Mesendoderm (in vitro differentiated cells): ENCODE data around the gene IL20RB.

Experiments used
- DNase-seq: peaks from one replicate; pipeline ENCODE4 v3.0.0; 2013
- H2AK5ac ChIP-seq: 2 replicates; pipeline ENCODE4 v1.6.1; 2013; ENCODE audit warnings: low read length, inconsistent platforms
- H2BK120ac ChIP-seq: 2 replicates; pipeline ENCODE4 v1.6.1; 2013; ENCODE audit warnings: low read depth, mild to moderate bottlenecking, low read length, moderate library complexity, mixed read lengths
- H2BK15ac ChIP-seq: replicated peaks from 2 replicates; pipeline ENCODE4 v1.6.1; 2013; ENCODE audit warnings: low read depth, mild to moderate bottlenecking, moderate library complexity
- H2BK5ac ChIP-seq: 2 replicates; pipeline ENCODE4 v1.6.1; 2013; ENCODE audit warnings: low read length, inconsistent platforms
- H3K18ac ChIP-seq: 2 replicates; pipeline ENCODE4 v1.6.1; 2013; ENCODE audit warnings: mild to moderate bottlenecking, low read length, mixed read lengths
- H3K23ac ChIP-seq: one replicate; pipeline ENCODE4 v1.6.1; 2013; ENCODE audit warnings: low read length
- H3K27ac ChIP-seq: 2 replicates; pipeline ENCODE4 v1.5.1; 2013; ENCODE audit warnings: low read depth, mild to moderate bottlenecking, inconsistent platforms, low read length, moderate library complexity
- H3K27me3 ChIP-seq: 2 replicates; pipeline ENCODE4 v1.6.1; 2013; ENCODE audit warnings: low read length, control low read depth, mild to moderate bottlenecking, inconsistent platforms; ENCODE audit not compliant: insufficient read depth, poor library complexity
- H3K36me3 ChIP-seq: 2 replicates; pipeline ENCODE4 v1.6.1; 2013; ENCODE audit warnings: low read length, inconsistent platforms; ENCODE audit not compliant: control insufficient read depth, insufficient read depth
- H3K4ac ChIP-seq: one replicate; pipeline ENCODE4 v1.6.1; 2013; ENCODE audit warnings: low read depth, mild to moderate bottlenecking, low read length, moderate library complexity
- H3K4me1 ChIP-seq: 2 replicates; pipeline ENCODE4 v1.6.1; 2013; ENCODE audit warnings: low read depth, low read length, inconsistent platforms; ENCODE audit not compliant: control insufficient read depth
- H3K4me2 ChIP-seq: 2 replicates; pipeline ENCODE4 v1.6.1; 2013; ENCODE audit warnings: low read length
- H3K4me3 ChIP-seq: 2 replicates; pipeline ENCODE4 v1.5.1; 2013; ENCODE audit warnings: mild to moderate bottlenecking, low read length
- H3K56ac ChIP-seq: one replicate; pipeline ENCODE4 v1.6.1; 2013; ENCODE audit warnings: low read length
- H3K79me1 ChIP-seq: 2 replicates; pipeline ENCODE4 v1.6.1; 2013; ENCODE audit warnings: low read length, inconsistent platforms
- H3K79me2 ChIP-seq: 2 replicates; pipeline ENCODE4 v1.6.1; 2013; ENCODE audit warnings: mild to moderate bottlenecking, low read length; ENCODE audit not compliant: control insufficient read depth, insufficient read depth
- H3K9ac ChIP-seq: 2 replicates; pipeline ENCODE4 v1.6.1; 2013; ENCODE audit warnings: low read length, inconsistent platforms
- H4K5ac ChIP-seq: one replicate; pipeline ENCODE4 v1.6.1; 2013; ENCODE audit warnings: low read length
- H4K8ac ChIP-seq: one replicate; pipeline ENCODE4 v1.6.1; 2013; ENCODE audit warnings: low read depth, mild to moderate bottlenecking, control low read depth, low read length, moderate library complexity
- WGBS: extraction: QIAGEN DNeasy Blood & Tissue Kit; methylation state at CpG from one replicate; pipeline ENCODE4 v1.1.7; 2013; ENCODE audit warnings: low lambda C conversion rate, missing lambda C conversion rate; ENCODE audit not compliant: insufficient coverage; ENCODE audit errors: extremely low coverage; 5-methylcytosine and 5-hydroxymethylcytosine counted together

IL20RB gene

DNA sequence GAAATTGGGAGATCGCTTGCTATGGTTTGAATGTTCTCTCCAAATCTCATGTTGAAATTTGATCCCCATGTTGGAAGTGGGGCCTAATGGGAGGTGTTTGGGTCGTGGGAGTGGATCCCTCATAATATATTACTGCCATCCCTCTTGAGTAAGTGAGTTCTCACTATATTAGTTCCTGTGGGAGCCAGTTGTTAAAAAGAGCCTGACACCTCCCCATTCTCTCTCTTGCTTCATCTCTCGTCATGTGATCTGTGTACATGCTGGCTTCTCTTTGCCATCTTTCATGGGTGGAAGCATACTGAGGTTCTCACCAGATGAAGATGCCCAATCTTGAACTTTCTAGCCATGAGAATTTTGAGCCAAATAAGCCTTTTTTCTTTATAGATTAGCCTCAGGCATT is 43.0 kb upstream of the IL20RB start:
- H4K8ac ChIP-seq: no peak overlapping the region

DNA sequence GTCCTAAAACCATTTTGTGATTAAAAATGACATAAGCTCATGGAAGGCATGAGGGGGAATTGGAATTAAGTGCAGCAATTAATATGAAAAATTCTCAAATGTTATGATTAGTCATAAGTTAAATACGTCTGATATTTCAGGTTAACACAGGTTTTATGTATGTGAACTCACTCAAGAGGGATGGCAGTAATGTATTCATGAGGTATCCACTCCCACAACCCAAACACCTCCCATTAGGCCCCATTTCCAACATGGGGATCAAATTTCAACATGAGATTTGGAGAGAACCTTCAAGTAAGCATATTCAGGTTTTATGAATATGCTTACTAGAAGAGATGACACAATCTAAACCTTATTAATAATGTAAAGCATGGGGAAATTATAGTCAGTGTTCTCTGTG is 41.6 kb upstream of the IL20RB start:
- H3K18ac ChIP-seq: no peak overlapping the region
- no peak overlapping the region for H3K9ac ChIP-seq
- H3K4me2 ChIP-seq: no peak overlapping the region
- peaks cover 22% of the 10 kb centered on the region for H3K79me2 ChIP-seq
- H3K36me3 ChIP-seq: no peaks in the 10 kb centered on the region
- H3K27ac ChIP-seq: no peak overlapping the region
- no peak overlapping the region for H3K56ac ChIP-seq
- H2AK5ac ChIP-seq: no peak overlapping the region
- no peak overlapping the region for H4K5ac ChIP-seq
- no peak overlapping the region for H3K23ac ChIP-seq
- no peak overlapping the region for H4K8ac ChIP-seq
- no CpG with 5 or more reads among the region's 1 CpG for WGBS
- DNase-seq: no peak
- no peak overlapping the region for H2BK5ac ChIP-seq
- no peak overlapping the region for H3K4ac ChIP-seq
- H3K27me3 ChIP-seq: no peaks in the 10 kb centered on the region
- H2BK120ac ChIP-seq: no peak overlapping the region
- H2BK15ac ChIP-seq: no peak overlapping the region
- peaks cover 7% of the 10 kb centered on the region for H3K79me1 ChIP-seq
- no peaks in the 10 kb centered on the region for H3K4me1 ChIP-seq
- no peak overlapping the region for H3K4me3 ChIP-seq

More for the DNA sequence above, 43.0 kb upstream of the IL20RB start:
- Histone ChIP-seq H3K56ac (no peak overlapping the region), H3K4ac (no peak overlapping the region), H2AK5ac (no peak overlapping the region), H2BK5ac (no peak overlapping the region), H3K79me1 (peaks cover 7% of the 10 kb centered on the region), H3K4me3 (no peak overlapping the region), H3K4me1 (no peaks in the 10 kb centered on the region), H3K4me2 (no peak overlapping the region), H3K18ac (no peak overlapping the region), H4K5ac (no peak overlapping the region), H3K27me3 (no peaks in the 10 kb centered on the region), H3K27ac (no peak overlapping the region), H2BK15ac (no peak overlapping the region), H3K36me3 (no peaks in the 10 kb centered on the region), H2BK120ac (no peak overlapping the region), H3K23ac (no peak overlapping the region), H3K79me2 (peaks cover 23% of the 10 kb centered on the region), H3K9ac (no peak overlapping the region)
- no peak for DNase-seq
- WGBS: no CpG with 5 or more reads among the region's 3 CpGs

DNA sequence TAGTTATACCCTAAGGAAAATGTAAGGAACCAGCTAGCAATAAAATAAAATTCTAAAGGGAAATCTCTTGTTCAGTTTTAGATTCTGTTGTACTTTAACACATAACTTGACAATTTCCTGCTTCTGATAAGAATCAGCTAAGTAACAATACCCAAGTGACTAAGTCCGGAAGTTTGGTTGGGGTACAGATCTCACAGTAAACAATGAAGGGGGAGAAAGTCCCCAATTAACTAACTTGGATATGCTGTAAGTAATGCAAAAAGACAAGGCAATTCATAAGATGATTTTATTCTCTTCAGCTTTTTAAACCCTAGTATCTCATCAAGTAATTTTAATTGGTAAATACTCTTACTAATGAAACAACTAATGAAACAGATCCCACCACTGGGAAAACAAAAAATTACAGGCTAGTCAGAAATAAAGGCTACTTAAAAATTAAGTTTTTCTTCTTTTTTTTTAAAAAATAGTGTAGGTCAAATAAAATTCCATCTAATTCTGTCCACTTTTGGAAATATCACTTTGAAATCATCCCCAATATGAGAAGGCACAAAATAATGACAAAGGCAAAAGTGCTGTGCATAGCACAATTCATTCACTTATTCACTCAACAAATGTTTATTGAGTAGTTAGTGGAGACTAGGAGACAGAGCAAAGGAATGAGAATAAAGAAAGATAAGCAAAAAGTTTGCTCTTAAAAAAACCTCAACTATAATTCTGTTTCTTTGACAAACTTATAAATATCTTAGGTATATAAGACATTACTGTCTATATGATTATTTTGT is 37.8 kb upstream of the IL20RB start:
- no peaks in the 10 kb centered on the region for H3K36me3 ChIP-seq
- H3K79me2 ChIP-seq: peaks cover 11% of the 10 kb centered on the region
- H2BK15ac ChIP-seq: no peak overlapping the region
- H3K4ac ChIP-seq: no peak overlapping the region
- no peak overlapping the region for H3K18ac ChIP-seq
- H3K56ac ChIP-seq: no peak overlapping the region
- H2BK120ac ChIP-seq: no peak overlapping the region
- no peak overlapping the region for H3K4me2 ChIP-seq
- H3K4me3 ChIP-seq: no peak overlapping the region
- no peak overlapping the region for H3K9ac ChIP-seq
- no peaks in the 10 kb centered on the region for H3K4me1 ChIP-seq
- no peak overlapping the region for H4K8ac ChIP-seq
- no peak overlapping the region for H3K23ac ChIP-seq
- H3K27ac ChIP-seq: no peak overlapping the region
- DNase-seq: peak; percentile 24
- no peak overlapping the region for H4K5ac ChIP-seq
- no CpG with 5 or more reads among the region's 1 CpG for WGBS
- no peaks in the 10 kb centered on the region for H3K27me3 ChIP-seq
- H2AK5ac ChIP-seq: no peak overlapping the region
- no peak overlapping the region for H2BK5ac ChIP-seq
- H3K79me1 ChIP-seq: peaks cover 7% of the 10 kb centered on the region

DNA sequence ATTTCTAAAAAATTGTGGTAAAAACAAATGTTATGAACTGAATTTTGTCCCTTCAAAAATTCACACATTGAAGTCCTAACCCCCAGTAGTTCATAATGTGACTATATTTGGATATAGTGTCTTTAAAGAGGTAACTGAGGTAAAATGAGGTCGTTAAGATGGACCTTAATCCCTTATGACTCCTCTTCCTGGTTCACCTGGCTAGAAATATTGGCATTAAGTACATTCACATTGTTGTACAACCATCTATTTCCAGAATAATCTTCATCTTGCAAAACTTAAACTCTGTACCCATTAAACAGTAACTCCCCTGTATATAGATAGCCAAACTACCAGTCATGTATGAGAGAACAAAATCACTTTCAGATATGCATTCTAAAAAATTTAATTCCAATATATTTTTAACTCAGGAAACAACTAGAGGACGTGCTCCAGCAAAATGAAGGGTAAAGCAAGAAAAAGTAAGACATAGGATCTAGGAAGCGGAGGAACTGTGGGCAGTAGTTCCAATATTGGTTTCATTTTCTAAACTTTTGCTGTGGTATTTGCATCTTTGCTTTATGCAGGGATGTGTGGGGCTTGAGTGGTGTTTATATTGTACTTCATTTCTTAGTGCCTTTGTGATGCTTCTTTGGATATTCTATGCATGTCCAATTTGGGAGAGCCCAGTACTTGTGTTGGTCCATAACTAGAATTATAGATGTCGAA is 36.7 kb upstream of the IL20RB start:
- H3K4me3 ChIP-seq: no peak overlapping the region
- H3K4me1 ChIP-seq: no peaks in the 10 kb centered on the region
- H2BK120ac ChIP-seq: no peak overlapping the region
- H3K4ac ChIP-seq: no peak overlapping the region
- no peak overlapping the region for H3K27ac ChIP-seq
- H3K79me1 ChIP-seq: peaks cover 5% of the 10 kb centered on the region
- H4K5ac ChIP-seq: no peak overlapping the region
- peaks cover 6% of the 10 kb centered on the region for H3K79me2 ChIP-seq
- H4K8ac ChIP-seq: no peak overlapping the region
- no peak for DNase-seq
- no peak overlapping the region for H3K9ac ChIP-seq
- no peaks in the 10 kb centered on the region for H3K36me3 ChIP-seq
- H3K18ac ChIP-seq: no peak overlapping the region
- no peak overlapping the region for H2BK15ac ChIP-seq
- no peak overlapping the region for H3K23ac ChIP-seq
- no peak overlapping the region for H2BK5ac ChIP-seq
- no peak overlapping the region for H3K4me2 ChIP-seq
- H3K27me3 ChIP-seq: no peaks in the 10 kb centered on the region
- H3K56ac ChIP-seq: no peak overlapping the region
- no peak overlapping the region for H2AK5ac ChIP-seq
- WGBS: no CpG with 5 or more reads among the region's 4 CpGs

GRCh38 chr3:136925425-136926190 is 32.2 kb upstream of the IL20RB start:
- no peak overlapping the region for H3K9ac ChIP-seq
- peaks cover 5% of the 10 kb centered on the region for H3K79me1 ChIP-seq
- no peaks in the 10 kb centered on the region for H3K4me1 ChIP-seq
- H3K18ac ChIP-seq: no peak overlapping the region
- H2BK120ac ChIP-seq: no peak overlapping the region
- H2AK5ac ChIP-seq: no peak overlapping the region
- H3K4me2 ChIP-seq: no peak overlapping the region
- no peak overlapping the region for H3K56ac ChIP-seq
- no peak overlapping the region for H3K4ac ChIP-seq
- no peak overlapping the region for H3K27ac ChIP-seq
- no peak overlapping the region for H3K4me3 ChIP-seq
- no peak overlapping the region for H4K5ac ChIP-seq
- no peak overlapping the region for H2BK15ac ChIP-seq
- DNase-seq: no peak
- H3K79me2 ChIP-seq: peaks cover 2% of the 10 kb centered on the region
- H3K36me3 ChIP-seq: no peaks in the 10 kb centered on the region
- H3K27me3 ChIP-seq: no peaks in the 10 kb centered on the region
- no peak overlapping the region for H3K23ac ChIP-seq
- H2BK5ac ChIP-seq: no peak overlapping the region
- WGBS: no CpG with 5 or more reads among the region's 7 CpGs
- no peak overlapping the region for H4K8ac ChIP-seq
